H7 (cell line): ENCODE data around the gene ANKRD7. TPM values are rescaled to one million over a fixed set of nuclear protein-coding genes. Genes with fewer than 3 reads are reported as not detected.
A peak's percentile ranks its signal among the peaks of the same experiment; 100 is the strongest.
"Not testable (repeated sequence)": the region's sequence is repeated elsewhere in the genome, so short reads cannot be mapped to it uniquely, and the experiment has no call there.

Experiments used
- DNase-seq: peaks from one replicate; pipeline ENCODE4 v3.0.0; 2012
- H3K27me3 ChIP-seq: 2 replicates; pipeline ENCODE4 v1.6.0; 2011; ENCODE audit warnings: mild to moderate bottlenecking, low read length; ENCODE audit not compliant: control insufficient read depth, insufficient read depth
- H3K36me3 ChIP-seq: replicated peaks from 2 replicates; pipeline ENCODE4 v1.5.1; 2011; ENCODE audit warnings: low read length; ENCODE audit not compliant: control insufficient read depth, insufficient read depth
- H3K4me3 ChIP-seq: 2 replicates; pipeline ENCODE4 v1.5.1; 2011; ENCODE audit warnings: low read depth, mild to moderate bottlenecking, control low read depth, low read length, moderate library complexity; ENCODE audit not compliant: insufficient read depth
- total RNA-seq: library from RNA; depleted of rRNA; stranded (reverse); fragments of >200 nt; shearing (Covaris generic); gene quantifications from 2 replicates; pipeline ENCODE4 v1.2.3, GENCODE V29; 2014

The ANKRD7 gene
- total RNA-seq, 1 experiment from 2014 or later: not detected

DNA sequence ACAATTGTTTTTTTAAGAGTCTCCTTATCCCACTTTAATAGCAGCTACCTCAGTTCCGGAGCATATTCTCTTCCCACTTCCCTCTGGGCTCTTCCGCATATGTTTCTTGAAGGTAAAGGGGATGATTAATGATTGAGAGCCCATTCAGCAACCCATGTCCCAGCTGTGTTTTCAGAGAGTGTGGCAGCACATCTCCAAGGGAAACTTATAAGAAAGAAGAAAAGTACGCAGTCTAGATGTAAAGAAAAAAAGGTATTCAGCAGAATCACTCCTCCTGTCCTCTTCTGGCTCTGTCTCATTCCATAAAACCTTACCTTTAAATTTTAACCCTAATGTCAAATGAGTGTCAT is 9.7 kb upstream of the ANKRD7 start:
- H3K36me3 ChIP-seq: no peaks in the 10 kb centered on the region
- H3K4me3 ChIP-seq: no peak overlapping the region
- DNase-seq: no peak
- no peaks in the 10 kb centered on the region for H3K27me3 ChIP-seq

GRCh38 chr7:118217210-118217619 is 7.3 kb upstream of the ANKRD7 start:
- H3K4me3 ChIP-seq: no peak overlapping the region
- no peak for DNase-seq

DNA sequence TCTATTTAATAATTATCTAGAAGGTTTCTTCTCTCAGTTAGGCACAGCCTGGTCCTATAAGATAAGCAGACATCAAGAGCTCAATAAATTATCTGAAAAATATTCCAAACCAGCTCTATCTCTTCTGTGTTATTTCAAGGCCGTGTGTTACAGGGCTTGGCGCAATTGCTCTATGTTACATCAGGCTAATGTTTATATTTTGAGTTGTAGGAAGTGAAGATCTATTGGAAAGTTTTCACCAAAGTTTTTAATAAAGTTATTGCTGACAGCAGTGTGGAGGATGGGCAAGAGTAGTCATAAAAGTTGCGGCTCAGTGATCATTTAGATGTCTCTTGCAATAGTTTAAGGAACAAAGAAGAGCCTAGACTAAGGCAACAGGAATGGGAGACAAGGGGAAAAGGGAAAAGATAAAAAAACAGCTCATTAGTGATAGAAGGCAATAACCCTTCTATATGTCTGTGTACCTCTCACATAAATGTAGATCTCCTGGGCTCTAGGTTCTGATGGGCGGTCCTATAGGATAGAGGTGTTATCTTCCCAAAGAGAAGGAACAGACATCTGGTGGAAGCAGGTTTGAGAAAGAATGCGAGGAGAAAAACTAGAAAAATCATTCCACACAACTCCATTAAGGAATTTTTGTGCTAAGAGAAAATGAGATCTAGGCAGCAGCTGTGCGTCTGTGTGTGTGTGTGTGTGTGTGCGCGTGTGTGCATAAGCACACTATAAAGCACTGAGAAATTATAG is 5.9 kb upstream of the ANKRD7 start:
- no peak for DNase-seq
- Histone ChIP-seq H3K36me3 (no peaks in the 10 kb centered on the region), H3K27me3 (no peaks in the 10 kb centered on the region), H3K4me3 (no peak overlapping the region)

More at GRCh38 chr7:118217210-118217619, 7.3 kb upstream of the ANKRD7 start:
- Histone ChIP-seq H3K27me3 (no peaks in the 10 kb centered on the region), H3K36me3 (no peaks in the 10 kb centered on the region)

DNA sequence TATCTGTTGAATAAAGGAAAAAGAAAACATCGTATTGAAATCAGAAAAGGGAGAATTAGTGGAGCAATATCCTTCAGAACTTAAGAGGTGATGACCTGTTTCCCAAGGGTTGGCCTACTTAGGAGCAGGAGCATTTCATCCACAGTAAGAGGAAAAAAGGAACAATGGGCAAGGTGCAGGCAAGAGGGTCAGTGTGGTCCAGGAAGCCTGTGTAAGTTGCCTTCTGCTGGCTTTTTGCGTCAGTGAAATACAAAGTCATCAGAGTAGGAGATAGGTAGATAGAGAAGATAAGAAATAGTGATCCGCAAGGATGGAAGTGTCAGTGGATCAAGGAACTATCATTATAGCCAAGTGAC is 5.4 kb upstream of the ANKRD7 start:
- no peak for DNase-seq
- Histone ChIP-seq H3K36me3 (no peaks in the 10 kb centered on the region), H3K27me3 (no peaks in the 10 kb centered on the region), H3K4me3 (no peak overlapping the region)

- Histone ChIP-seq H3K4me3 (no peak overlapping the region), H3K36me3 (no peaks in the 10 kb centered on the region), H3K27me3 (no peaks in the 10 kb centered on the region)
- DNase-seq: no peak
Observed at GRCh38 chr7:118220583-118220982, 3.9 kb upstream of the ANKRD7 start.

DNA sequence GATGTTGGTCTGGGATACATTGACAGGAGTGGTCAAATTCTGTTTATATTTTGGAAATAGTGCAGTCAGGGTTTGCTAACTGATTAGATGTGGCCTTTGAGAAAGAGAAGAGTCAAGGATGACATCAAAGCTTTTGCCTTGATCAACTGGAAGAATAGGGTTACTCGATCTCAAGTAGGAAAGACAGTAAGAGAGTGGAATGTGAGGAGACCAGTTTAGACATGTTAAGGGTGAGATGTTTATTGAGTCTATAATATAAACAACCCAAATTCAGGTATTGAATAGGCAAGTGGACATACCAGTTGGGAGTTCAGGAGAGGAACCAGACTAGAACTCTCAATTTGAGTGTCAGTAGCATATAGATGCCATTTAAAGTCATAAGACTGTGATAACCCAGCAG is 1.9 kb upstream of the ANKRD7 start:
- no peaks in the 10 kb centered on the region for H3K36me3 ChIP-seq
- no peaks in the 10 kb centered on the region for H3K27me3 ChIP-seq
- no peak overlapping the region for H3K4me3 ChIP-seq
- no peak for DNase-seq

- Histone ChIP-seq H3K4me3 (no peak overlapping the region), H3K27me3 (no peaks in the 10 kb centered on the region), H3K36me3 (no peaks in the 10 kb centered on the region)
- DNase-seq: no peak
Observed at GRCh38 chr7:118232837-118233236, 8.3 kb downstream of the ANKRD7 start.

- no peaks in the 10 kb centered on the region for H3K36me3 ChIP-seq
- H3K4me3 ChIP-seq: no peak overlapping the region
- DNase-seq: no peak
- no peaks in the 10 kb centered on the region for H3K27me3 ChIP-seq
Observed at GRCh38 chr7:118233799-118234198, 9.3 kb downstream of the ANKRD7 start.

DNA sequence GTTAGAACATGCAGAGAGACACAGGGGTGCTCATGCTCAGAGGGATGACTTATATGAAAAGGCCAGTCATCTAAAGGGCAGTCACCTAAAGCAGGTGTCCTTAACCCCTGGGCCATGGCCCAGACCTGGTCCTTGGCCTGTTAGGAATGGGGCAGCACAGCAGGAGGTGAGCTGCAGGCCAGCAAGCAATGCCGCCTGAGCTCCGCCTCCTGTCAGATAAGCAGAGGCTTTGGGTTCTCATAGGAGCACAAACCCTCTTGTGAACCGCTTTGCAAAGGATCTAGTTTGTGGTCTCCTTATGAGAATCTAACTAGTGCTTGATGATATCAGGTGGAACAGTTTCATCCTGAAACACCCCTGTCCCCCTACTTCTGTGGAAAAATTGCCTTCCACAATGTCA is 14.5 kb downstream of the ANKRD7 start:
- H3K27me3 ChIP-seq: no peaks in the 10 kb centered on the region
- H3K36me3 ChIP-seq: no peaks in the 10 kb centered on the region
- no peak overlapping the region for H3K4me3 ChIP-seq
- peak; percentile 17 for DNase-seq

DNA sequence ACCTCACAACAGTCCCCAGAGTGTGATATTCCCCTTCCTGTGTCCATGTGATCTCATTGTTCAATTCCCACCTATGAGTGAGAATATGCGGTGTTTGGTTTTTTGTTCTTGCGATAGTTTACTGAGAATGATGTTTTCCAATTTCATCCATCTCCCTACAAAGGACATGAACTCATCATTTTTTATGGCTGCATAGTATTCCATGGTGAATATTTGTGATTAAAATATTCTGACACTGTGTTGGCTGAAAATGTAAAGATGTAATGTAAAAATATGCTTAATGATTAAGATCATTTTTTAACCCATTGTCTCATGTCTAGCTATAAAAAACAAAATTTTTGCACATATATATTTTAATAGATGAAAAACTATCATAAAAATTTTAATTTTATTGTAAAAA is 15.8 kb downstream of the ANKRD7 start:
- not testable (repeated sequence) for DNase-seq, H3K36me3 ChIP-seq, H3K27me3 ChIP-seq, H3K4me3 ChIP-seq

- H3K4me3 ChIP-seq: no peak overlapping the region
- DNase-seq: no peak
- no peaks in the 10 kb centered on the region for H3K36me3 ChIP-seq
- H3K27me3 ChIP-seq: no peaks in the 10 kb centered on the region
Observed at GRCh38 chr7:118243695-118244094, 19.2 kb downstream of the ANKRD7 start.

- no peak for DNase-seq
- Histone ChIP-seq H3K27me3 (no peaks in the 10 kb centered on the region), H3K4me3 (no peak overlapping the region), H3K36me3 (no peaks in the 10 kb centered on the region)
Observed at GRCh38 chr7:118245267-118246040, 20.9 kb downstream of the ANKRD7 start.

- no peak for DNase-seq
- H3K36me3 ChIP-seq: no peaks in the 10 kb centered on the region
- H3K4me3 ChIP-seq: no peak overlapping the region
Observed at GRCh38 chr7:118250860-118251494, 26.5 kb downstream of the ANKRD7 start.

GRCh38 chr7:118252087-118252486 is 27.6 kb downstream of the ANKRD7 start:
- DNase-seq: no peak
- Histone ChIP-seq H3K36me3 (no peaks in the 10 kb centered on the region), H3K4me3 (no peak overlapping the region), H3K27me3 (no peaks in the 10 kb centered on the region)

More at GRCh38 chr7:118250860-118251494, 26.5 kb downstream of the ANKRD7 start:
- H3K27me3 ChIP-seq: no peaks in the 10 kb centered on the region

- Histone ChIP-seq H3K36me3 (no peaks in the 10 kb centered on the region), H3K27me3 (no peaks in the 10 kb centered on the region), H3K4me3 (no peak overlapping the region)
- DNase-seq: no peak
Observed at GRCh38 chr7:118259115-118259514, 34.6 kb downstream of the ANKRD7 start.
